Measurements from ENCODE around the gene PNPLA6. TPM values are rescaled to one million over a fixed set of nuclear protein-coding genes. Genes with fewer than 3 reads are reported as not detected.

PNPLA6 gene
- total RNA-seq (100 to 1,000 TPM; 168 to 169 TPM), polyA plus RNA-seq (10 to 100 TPM in 1 of 2 donors, 1 to 10 TPM in 1; 4.7 to 14.1 TPM)

DNA sequence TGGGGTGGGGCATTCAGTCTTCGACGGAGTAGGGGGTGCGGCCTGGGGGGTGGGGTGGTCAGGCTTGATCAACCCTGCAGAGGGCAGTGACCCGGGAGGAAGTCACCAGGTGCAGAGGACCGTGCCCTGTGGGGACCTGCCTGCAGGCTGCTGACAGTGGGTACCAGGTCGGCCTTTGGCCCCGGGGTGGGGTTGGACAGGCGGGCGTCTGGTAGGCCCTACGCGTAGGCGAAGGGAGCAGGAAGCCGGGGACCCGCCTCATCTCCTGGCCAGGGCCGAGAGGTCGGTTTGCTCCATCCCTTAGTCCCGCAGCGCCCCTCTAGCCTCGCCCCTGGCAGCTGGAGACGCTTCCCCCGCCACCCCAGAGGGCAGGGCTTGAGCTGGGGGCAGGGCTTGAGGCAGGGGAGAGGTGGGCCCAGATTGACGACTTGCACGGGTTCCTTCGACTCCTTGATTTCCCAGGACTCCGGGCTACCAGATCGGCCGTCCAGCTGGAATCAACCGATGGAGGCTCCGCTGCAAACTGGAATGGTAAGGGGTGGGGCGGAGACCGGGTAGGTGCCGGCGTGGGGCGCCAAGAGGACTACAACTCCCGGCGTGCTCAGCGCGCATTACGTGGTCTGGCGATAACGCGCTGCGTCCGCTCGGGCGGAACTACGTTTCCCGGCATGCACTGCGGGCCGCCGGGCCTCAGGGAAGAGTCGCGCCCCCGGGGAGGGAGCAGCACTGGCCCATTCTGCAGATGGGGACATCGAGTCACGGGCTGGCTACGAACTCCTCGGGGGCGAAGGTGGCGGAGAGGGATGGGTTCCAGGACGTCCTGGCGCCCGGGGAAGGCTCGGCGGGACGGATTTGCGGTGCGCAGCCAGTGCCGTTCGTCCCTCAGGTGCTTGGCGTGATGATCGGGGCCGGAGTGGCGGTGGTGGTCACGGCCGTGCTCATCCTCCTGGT is at the start of gene PNPLA6:
Gene PNPLA6 (plus strand): TSS at position 671 of the 951 bp plus-strand sequence. CDS start 72 bp downstream, at position 743.
- Mint-ChIP-seq H3K27me3 (no peaks in the 10 kb centered on the region), H3K27ac (peak within 1 kb of the TSS; percentile 93 to 98 (median 94)), H3K4me3 (peak within 1 kb of the TSS; percentile 90 to 98 (median 94)), H3K36me3 (peaks cover 8 to 27% of the 10 kb centered on the region in 2 donors), H3K9me3 (no peaks in the 10 kb centered on the region), H3K4me1 (peaks cover 10 to 45% (median 26%) of the 10 kb centered on the region in 4 donors)
- intact Hi-C loops (cut with micrococcal nuclease): loop anchor here (1.0 to 10.0 kb wide), 5 partner anchors 19 to 1631 kb away; partner anchors contain the start of genes NDUFA11, PEX11G, STXBP2 and VMAC
- Histone ChIP-seq H3K27me3 (ENCODE audit: insufficient read depth, low read length) (no peaks in the 10 kb centered on the region), H3K4me1 (ENCODE audit: insufficient read depth, low read length) (peaks cover 25% of the 10 kb centered on the region), H3K36me3 (ENCODE audit: insufficient read depth, low read length) (no peaks in the 10 kb centered on the region), H3K4me3 (ENCODE audit: low read length in 2 of 2) (peak within 1 kb of the TSS; percentile 80 to 93), H3K9me3 (ENCODE audit: control insufficient read depth in 1 of 2, low read length in 2 of 2) (no peaks in the 10 kb centered on the region), H3K27ac (ENCODE audit: low read depth, low read length) (peak within 1 kb of the TSS; percentile 76)
- ChIA-PET CTCF (ENCODE audit: partially characterized antibody) (interaction anchor here (1.2 to 2.5 kb wide), 3 partner anchors 12 to 181 kb away, joined by 3 to 12 read pairs (median 4); partner anchors contain the start of gene MCOLN1), POLR2A (ENCODE audit: partially characterized antibody) (interaction anchor here (0.6 to 8.3 kb wide), 7 partner anchors 13 to 645 kb away, joined by 3 to 94 read pairs (median 4); partner anchors contain the start of genes MCOLN1, PET100, XAB2 and ZNF358)
- DNase-seq: peak; percentile 89 to 93 (median 91)

- Histone ChIP-seq H3K4me1 (ENCODE audit: insufficient read depth, low read length) (peaks cover 17% of the 10 kb centered on the region), H3K27ac (ENCODE audit: low read depth, low read length) (no peak overlapping the region), H3K27me3 (ENCODE audit: insufficient read depth, low read length) (no peaks in the 10 kb centered on the region), H3K4me3 (ENCODE audit: low read length in 2 of 2) (no peak overlapping the region), H3K36me3 (ENCODE audit: insufficient read depth, low read length) (no peaks in the 10 kb centered on the region), H3K9me3 (ENCODE audit: control insufficient read depth in 1 of 2, low read length in 2 of 2) (no peaks in the 10 kb centered on the region)
- Mint-ChIP-seq H3K4me1 (peaks cover 8 to 22% (median 15%) of the 10 kb centered on the region in 4 donors), H3K27me3 (no peaks in the 10 kb centered on the region), H3K9me3 (peaks cover 0 to 16% (median 0%) of the 10 kb centered on the region in 8 donors), H3K4me3 (peak overlapping the region in 3 of 8 donors; percentile 5 to 44 (median 42)), H3K27ac (peak overlapping the region in 2 of 7 donors; percentile 40 to 68), H3K36me3 (no peaks in the 10 kb centered on the region)
- POLR2A ChIA-PET (ENCODE audit: partially characterized antibody): interaction anchor here (1.1 kb wide), 1 partner anchor 49 kb away, joined by 3 read pairs; no protein-coding TSS in a partner anchor
- CTCF ChIA-PET (ENCODE audit: partially characterized antibody): no interaction called here
- intact Hi-C loops (cut with micrococcal nuclease): no loop called here
- no peak for DNase-seq
Observed at GRCh38 chr19:7486923-7487322, 48.6 kb upstream of the PNPLA6 start.

DNA sequence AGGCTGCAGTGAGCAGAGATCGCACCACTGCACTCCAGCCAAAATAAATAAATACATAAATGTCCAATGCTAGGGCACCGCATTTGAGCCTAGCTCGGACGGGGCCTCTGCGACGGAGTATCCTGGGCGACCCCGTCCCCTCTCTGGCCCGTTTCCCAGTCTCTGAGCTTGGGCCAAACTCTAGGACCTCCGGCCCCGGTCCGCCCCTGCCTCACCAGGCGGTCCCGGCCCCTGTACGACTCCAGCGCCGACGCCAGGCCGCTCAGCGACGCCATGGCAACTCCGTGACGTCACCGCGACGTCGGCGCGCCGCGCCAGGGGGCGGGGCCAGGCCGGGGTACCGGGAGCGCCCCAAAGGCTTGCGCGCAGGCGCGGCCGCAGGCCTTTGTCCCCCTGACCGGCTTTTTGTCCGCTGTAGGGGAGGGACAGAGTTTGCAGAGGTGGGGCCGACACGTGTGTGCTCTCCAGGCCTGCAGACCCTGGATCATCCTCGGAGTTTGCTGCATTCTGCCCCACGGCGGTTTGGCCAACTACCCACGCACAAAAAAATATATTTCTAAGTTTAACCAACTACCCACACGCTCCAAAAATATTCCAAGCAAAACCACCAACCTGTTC is 46.7 kb upstream of the PNPLA6 start, which contains the start of gene PEX11G:
Gene PEX11G (minus strand): TSS at position 300 of the 618 bp plus-strand sequence. CDS start 25 bp downstream, at position 275.
- H3K4me3 ChIP-seq (ENCODE audit: low read length in 2 of 2): peak within 1 kb of the TSS; percentile 52 to 96
- DNase-seq: peak; percentile 85 to 90 (median 88)
- no peaks in the 10 kb centered on the region for H3K9me3 ChIP-seq (ENCODE audit: control insufficient read depth in 1 of 2, low read length in 2 of 2)
- no peaks in the 10 kb centered on the region for H3K27me3 ChIP-seq (ENCODE audit: insufficient read depth, low read length)
- peaks cover 12% of the 10 kb centered on the region for H3K4me1 ChIP-seq (ENCODE audit: insufficient read depth, low read length)
- Mint-ChIP-seq H3K4me1 (peaks cover 3 to 22% (median 13%) of the 10 kb centered on the region in 4 donors), H3K27me3 (no peaks in the 10 kb centered on the region), H3K4me3 (peak within 1 kb of the TSS; percentile 84 to 94 (median 90)), H3K36me3 (no peaks in the 10 kb centered on the region), H3K9me3 (peaks cover 0 to 11% (median 0%) of the 10 kb centered on the region in 8 donors), H3K27ac (peak within 1 kb of the TSS; percentile 83 to 97 (median 92))
- H3K27ac ChIP-seq (ENCODE audit: low read depth, low read length): peak within 1 kb of the TSS; percentile 76
- intact Hi-C loops (cut with micrococcal nuclease): loop anchor here (1.0 kb wide), 2 partner anchors 33 to 46 kb away; partner anchors contain the start of genes MCOLN1 and PNPLA6
- H3K36me3 ChIP-seq (ENCODE audit: insufficient read depth, low read length): no peaks in the 10 kb centered on the region
- POLR2A ChIA-PET (ENCODE audit: partially characterized antibody): interaction anchor here (0.8 to 1.2 kb wide), 5 partner anchors 11 to 140 kb away, joined by 3 to 6 read pairs (median 4); partner anchors contain the start of genes ARHGEF18 and MCOLN1
- CTCF ChIA-PET (ENCODE audit: partially characterized antibody): no interaction called here

DNA sequence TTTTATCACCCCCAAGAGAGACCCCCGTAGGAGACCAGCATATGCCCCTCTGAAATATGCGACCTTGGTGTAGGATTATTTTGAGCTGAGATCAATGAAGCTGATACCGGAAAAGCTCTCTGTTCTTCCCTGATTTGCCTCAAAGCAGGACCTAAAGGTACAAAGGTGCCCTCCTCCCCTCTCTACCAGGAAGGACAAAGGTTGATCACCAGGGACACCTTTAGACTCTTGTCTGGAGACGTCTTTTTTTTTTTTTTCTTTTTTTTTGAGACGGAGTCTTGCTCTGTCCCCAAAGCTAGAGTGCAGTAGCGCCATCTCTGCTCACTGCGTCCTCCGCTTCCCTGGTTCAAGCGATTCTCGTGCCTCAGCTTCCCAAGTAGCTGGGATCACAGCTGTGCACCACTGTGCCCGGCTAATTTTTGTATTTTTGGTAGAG is 45.9 kb upstream of the PNPLA6 start:
- no peaks in the 10 kb centered on the region for H3K36me3 Mint-ChIP-seq
- intact Hi-C loops (cut with micrococcal nuclease): loop anchor here (1.0 kb wide), 2 partner anchors 33 to 46 kb away; partner anchors contain the start of genes MCOLN1 and PNPLA6
- H3K4me3 Mint-ChIP-seq: peak overlapping the region; percentile 84 to 94 (median 90)
- H3K27ac Mint-ChIP-seq: peak overlapping the region; percentile 54 to 97 (median 92)
- H3K4me1 Mint-ChIP-seq: peaks cover 3 to 22% (median 13%) of the 10 kb centered on the region in 4 donors
- POLR2A ChIA-PET (ENCODE audit: partially characterized antibody): interaction anchor here (0.7 to 1.1 kb wide), 3 partner anchors 33 to 135 kb away, joined by 4 to 8 read pairs (median 4); partner anchors contain the start of genes MCOLN1 and PNPLA6
- H3K27ac ChIP-seq (ENCODE audit: low read depth, low read length): no peak overlapping the region
- peaks cover 0 to 11% (median 0%) of the 10 kb centered on the region in 8 donors for H3K9me3 Mint-ChIP-seq
- H3K4me3 ChIP-seq (ENCODE audit: low read length in 2 of 2): peak overlapping the region; percentile 52 to 96
- no peaks in the 10 kb centered on the region for H3K27me3 Mint-ChIP-seq
- no peak for DNase-seq
- H3K4me1 ChIP-seq (ENCODE audit: insufficient read depth, low read length): peaks cover 12% of the 10 kb centered on the region
- CTCF ChIA-PET (ENCODE audit: partially characterized antibody): no interaction called here
- no peaks in the 10 kb centered on the region for H3K27me3 ChIP-seq (ENCODE audit: insufficient read depth, low read length)
- H3K36me3 ChIP-seq (ENCODE audit: insufficient read depth, low read length): no peaks in the 10 kb centered on the region
- H3K9me3 ChIP-seq (ENCODE audit: control insufficient read depth in 1 of 2, low read length in 2 of 2): no peaks in the 10 kb centered on the region

- peaks cover 3% of the 10 kb centered on the region in 2 donors for H3K27me3 Mint-ChIP-seq
- peaks cover 3 to 22% (median 13%) of the 10 kb centered on the region in 4 donors for H3K4me1 Mint-ChIP-seq
- DNase-seq: peak in 3 of 5 donors; percentile 35 to 67 (median 41)
- H3K27me3 ChIP-seq (ENCODE audit: insufficient read depth, low read length): no peaks in the 10 kb centered on the region
- H3K36me3 Mint-ChIP-seq: no peaks in the 10 kb centered on the region
- ChIA-PET POLR2A (ENCODE audit: partially characterized antibody) (no interaction called here), CTCF (ENCODE audit: partially characterized antibody) (no interaction called here)
- H3K27ac Mint-ChIP-seq: peak overlapping the region in 3 of 7 donors; percentile 62 to 75 (median 65)
- H3K27ac ChIP-seq (ENCODE audit: low read depth, low read length): no peak overlapping the region
- peaks cover 12% of the 10 kb centered on the region for H3K4me1 ChIP-seq (ENCODE audit: insufficient read depth, low read length)
- H3K36me3 ChIP-seq (ENCODE audit: insufficient read depth, low read length): no peaks in the 10 kb centered on the region
- no peak overlapping the region for H3K4me3 ChIP-seq (ENCODE audit: low read length in 2 of 2)
- H3K9me3 Mint-ChIP-seq: peaks cover 0 to 11% (median 0%) of the 10 kb centered on the region in 8 donors
- H3K4me3 Mint-ChIP-seq: peak overlapping the region in 1 of 8 donors; percentile 65
- no peaks in the 10 kb centered on the region for H3K9me3 ChIP-seq (ENCODE audit: control insufficient read depth in 1 of 2, low read length in 2 of 2)
- intact Hi-C loops (cut with micrococcal nuclease): no loop called here
Observed at GRCh38 chr19:7492142-7492541, 43.4 kb upstream of the PNPLA6 start.

- H3K4me3 Mint-ChIP-seq: no peak overlapping the region
- Histone ChIP-seq H3K4me1 (ENCODE audit: insufficient read depth, low read length) (peaks cover 12% of the 10 kb centered on the region), H3K4me3 (ENCODE audit: low read length in 2 of 2) (no peak overlapping the region), H3K27ac (ENCODE audit: low read depth, low read length) (no peak overlapping the region), H3K9me3 (ENCODE audit: control insufficient read depth in 1 of 2, low read length in 2 of 2) (no peaks in the 10 kb centered on the region), H3K36me3 (ENCODE audit: insufficient read depth, low read length) (no peaks in the 10 kb centered on the region), H3K27me3 (ENCODE audit: insufficient read depth, low read length) (no peaks in the 10 kb centered on the region)
- peaks cover 0 to 11% (median 0%) of the 10 kb centered on the region in 8 donors for H3K9me3 Mint-ChIP-seq
- DNase-seq: no peak
- intact Hi-C loops (cut with micrococcal nuclease): no loop called here
- ChIA-PET CTCF (ENCODE audit: partially characterized antibody) (no interaction called here), POLR2A (ENCODE audit: partially characterized antibody) (no interaction called here)
- H3K27ac Mint-ChIP-seq: peak overlapping the region in 1 of 7 donors; percentile 65
- no peaks in the 10 kb centered on the region for H3K36me3 Mint-ChIP-seq
- H3K27me3 Mint-ChIP-seq: peaks cover 4 to 6% of the 10 kb centered on the region in 2 donors
- H3K4me1 Mint-ChIP-seq: peaks cover 3 to 22% (median 13%) of the 10 kb centered on the region in 4 donors
Observed at GRCh38 chr19:7492558-7492957, 43.0 kb upstream of the PNPLA6 start.

Measured in CD4-positive, alpha-beta memory T cell (primary cell).